HG02970 (cell line): Measurements from ENCODE around the gene TCAF1.
"Not testable (repeated sequence)": the region's sequence is repeated elsewhere in the genome, so short reads cannot be mapped to it uniquely, and the experiment has no call there.

Experiments used
- ATAC-seq: cut with Tn5 transposase; IDR thresholded peaks from one replicate; pipeline ENCODE4 v1.9.1; 2021; ENCODE audit warnings: mild to moderate bottlenecking, moderate library complexity, moderate number of reproducible peaks; ENCODE audit not compliant: unreplicated experiment, low FRiP score

TCAF1 gene

DNA sequence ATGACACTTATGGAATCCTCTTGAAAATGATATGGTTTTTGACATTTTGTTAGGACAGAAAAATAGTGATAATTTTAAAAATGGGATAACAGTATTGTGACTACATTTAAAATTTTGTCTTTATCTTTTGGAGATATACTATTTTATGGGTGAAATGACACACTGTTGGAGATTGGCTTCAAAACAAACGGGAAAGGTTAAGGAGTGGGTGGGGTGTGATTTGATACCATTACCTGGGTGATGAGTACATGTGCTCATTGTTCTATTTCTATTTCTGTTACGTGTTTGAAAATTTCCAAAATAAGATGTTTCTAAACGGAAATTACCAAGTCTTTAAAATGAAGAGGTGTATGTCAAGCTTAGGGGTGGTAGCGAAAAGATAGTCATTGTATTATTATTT is 28.7 kb downstream of the TCAF1 start:
- not testable (repeated sequence) for ATAC-seq

DNA sequence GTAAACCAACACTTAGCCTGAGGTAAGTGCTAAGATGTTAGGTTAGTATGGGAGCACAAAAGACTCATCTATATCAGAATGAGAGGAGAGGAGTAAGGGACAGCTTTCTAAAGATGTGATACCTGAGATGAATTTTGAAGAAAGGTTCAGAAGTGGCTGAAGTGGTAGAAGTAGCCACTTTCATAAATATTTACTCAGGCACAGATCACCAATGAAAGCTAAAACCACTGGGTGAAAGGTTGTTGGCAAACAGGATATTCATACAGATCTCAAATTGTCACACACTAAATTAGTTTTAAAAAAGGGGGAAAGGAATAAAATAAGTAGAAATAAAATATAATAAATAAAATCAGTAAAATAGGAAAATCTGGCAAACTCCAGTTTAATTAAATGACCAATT is 30.4 kb downstream of the TCAF1 start:
- ATAC-seq: not testable (repeated sequence)

DNA sequence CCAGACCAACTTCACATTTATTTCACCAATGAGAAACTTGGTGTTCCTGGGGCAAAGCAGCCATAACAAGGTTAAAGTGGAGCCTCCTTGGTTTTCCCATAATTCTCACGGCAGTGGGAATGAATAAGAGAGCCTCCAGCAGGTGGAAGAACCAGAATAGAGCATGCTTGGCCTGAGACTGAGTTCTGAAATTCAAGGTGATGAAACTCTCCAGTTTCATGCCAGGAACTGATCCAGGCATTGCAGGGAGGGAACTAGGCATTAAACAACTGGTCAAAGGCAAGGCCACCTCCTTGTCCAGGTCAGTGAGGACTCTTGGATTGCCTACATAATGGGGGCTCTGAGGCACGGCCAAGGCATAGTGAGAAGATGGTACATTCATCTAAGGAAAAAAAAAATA is 44.0 kb downstream of the TCAF1 start:
- ATAC-seq: not testable (repeated sequence)

DNA sequence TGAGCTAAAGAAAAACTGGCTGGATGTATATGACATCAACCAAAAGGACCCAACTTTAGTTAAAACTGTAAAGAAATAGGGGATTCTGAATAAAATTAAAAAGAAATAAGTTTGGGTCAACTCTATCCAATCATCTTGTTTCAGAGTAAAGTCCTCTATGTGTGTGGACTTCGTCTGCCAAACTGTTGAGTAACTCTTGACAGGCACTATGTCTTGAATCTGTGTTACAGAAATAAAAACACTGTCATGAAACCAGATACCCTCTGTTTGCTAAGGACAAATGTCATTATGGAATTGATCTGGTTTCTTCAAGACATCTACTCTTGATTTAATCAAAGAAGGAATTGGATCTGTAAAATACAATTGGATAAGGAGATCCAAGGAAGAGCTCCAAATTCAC is 46.5 kb downstream of the TCAF1 start:
- not testable (repeated sequence) for ATAC-seq

DNA sequence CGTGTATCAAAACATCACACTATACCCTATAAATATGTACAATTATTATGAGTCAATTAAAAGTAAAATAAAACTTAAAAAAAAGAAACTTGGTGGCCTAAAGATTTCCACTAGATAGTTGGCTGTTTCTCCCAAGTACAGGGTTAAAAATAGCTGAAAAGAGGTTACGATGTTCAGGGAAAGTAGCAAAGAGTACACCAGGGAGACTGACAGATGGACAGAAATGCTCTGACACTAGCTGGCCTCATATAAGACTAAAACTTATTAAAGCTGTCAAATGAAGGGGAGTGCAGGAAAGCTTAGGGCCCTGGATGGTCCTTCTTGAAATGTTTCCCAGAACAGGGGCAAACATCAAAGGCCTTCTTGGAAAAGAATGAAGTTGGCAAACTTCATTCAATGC is 51.3 kb downstream of the TCAF1 start:
- ATAC-seq: no peak

DNA sequence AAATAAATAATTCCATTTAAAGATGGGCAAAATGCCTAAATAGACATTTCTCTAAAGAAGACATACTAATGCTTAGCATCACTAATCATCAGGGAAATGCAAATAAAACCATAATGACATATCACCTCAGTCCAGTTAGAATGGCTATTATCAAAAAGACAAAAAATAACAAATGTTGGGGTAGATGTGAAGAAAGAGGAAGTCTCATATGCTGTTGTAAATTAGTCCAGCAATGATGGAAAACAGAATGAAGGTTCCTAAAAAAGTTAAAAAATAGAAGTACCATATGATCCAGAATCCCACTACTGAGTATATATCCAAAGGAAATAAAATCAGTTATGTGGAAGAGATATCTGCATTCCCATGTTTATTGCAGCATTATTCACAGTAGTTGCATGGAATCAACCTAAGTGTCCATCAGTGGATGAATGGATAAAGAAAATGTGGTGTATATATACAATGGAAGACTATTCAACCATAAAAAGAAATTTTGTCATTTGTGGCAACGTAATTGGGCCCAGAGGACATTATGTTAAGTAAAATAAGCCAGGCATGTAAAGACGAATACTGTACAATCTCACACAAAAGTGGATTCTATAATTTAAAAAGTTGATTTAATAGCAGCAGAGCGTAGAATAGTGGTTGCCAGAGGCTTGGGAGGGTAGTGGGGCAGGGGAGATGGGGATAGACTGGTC is 52.0 kb downstream of the TCAF1 start:
- no peak for ATAC-seq

DNA sequence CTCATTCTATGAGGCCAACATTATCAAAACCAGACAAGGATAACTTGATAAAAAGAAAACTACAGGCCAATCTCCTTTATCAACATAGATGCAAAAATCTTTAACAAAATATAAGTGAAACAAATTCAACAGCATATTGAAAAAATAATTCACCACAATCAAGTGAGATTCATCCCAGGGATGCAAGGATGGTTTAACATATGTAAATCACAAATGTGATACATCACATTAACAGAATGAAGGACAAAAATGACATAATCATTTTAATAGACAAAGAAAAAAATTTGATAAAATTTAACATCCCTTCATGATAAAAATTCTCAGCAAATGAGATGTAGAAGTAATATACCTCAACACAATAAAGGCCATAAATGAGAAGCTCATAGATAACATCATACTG is 53.8 kb downstream of the TCAF1 start:
- no peak for ATAC-seq

DNA sequence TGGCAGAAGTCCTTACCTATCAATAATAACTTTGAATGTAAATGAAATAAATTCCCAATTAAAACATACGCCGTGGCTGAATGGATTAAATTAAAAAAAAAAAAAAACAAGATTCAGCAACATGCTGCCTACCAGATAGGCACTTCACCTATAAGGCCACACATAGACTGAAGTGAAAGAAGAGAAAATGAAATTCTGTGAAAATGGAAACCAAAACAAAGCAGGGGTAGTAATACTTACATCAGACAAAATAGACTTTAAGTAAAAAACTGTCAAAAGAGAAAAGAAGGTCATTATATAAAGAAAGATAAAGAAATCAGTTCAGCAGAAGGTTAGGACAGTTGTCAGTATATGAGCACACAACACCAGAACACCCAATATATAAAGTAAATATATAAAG is 55.3 kb downstream of the TCAF1 start:
- ATAC-seq: no peak

DNA sequence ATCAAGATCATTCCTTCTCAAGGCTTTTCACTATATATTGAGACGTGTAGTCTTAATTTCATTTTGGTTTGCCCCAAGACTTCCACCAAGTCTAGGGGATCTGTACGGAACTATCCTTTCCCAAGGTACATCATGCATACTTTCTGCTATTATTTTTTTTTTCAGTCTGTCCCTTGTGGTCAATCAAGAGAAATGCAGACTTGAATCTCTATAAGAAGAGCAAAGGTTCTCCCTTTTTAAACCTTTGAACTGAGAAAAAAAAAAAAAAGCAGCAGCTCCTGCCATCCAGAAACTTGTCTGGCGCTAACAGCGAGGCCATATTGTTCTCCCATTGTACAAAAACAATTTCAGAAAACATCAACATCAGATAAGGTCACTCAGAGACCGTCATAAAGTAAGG is 60.3 kb downstream of the TCAF1 start:
- not testable (repeated sequence) for ATAC-seq

DNA sequence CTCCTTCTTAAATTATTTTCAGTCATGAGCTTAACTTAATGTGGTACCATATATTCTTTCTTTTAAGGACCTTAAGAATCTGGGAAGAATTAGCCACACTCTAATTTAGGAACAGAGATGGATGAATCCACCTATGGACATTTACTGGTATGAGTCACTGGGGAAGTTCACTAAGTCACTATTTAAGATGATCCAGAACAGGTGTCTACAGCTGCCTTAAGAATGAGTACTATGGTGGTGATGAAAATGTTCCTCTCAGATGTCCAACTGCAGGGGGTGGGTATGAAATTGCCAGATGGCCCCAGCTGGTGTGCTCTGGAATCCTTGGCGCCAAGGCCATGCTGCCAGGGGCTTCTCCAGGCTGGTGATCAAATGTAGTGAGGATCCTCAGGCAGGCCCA is 61.9 kb downstream of the TCAF1 start:
- ATAC-seq: not testable (repeated sequence)

DNA sequence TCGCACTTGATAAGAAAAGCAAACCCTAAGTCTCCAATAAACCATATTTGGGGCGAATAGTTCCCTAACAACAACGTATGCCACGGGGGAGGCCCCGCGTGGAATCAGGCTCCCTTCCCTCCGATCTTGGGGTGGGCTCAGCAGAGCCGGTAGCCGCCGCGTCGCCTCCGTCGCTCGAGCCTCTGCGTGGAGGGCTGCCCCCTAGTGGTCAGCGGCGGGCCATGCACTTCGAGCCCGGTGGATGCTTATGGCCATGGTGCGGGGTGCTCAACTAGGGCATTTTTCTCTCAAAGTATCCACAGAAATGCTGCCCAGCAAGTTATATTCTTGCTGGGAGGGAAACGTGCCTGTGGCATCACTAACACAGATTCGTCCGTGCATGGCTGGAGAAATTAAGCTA is 64.8 kb downstream of the TCAF1 start:
- ATAC-seq: peak; percentile 66

DNA sequence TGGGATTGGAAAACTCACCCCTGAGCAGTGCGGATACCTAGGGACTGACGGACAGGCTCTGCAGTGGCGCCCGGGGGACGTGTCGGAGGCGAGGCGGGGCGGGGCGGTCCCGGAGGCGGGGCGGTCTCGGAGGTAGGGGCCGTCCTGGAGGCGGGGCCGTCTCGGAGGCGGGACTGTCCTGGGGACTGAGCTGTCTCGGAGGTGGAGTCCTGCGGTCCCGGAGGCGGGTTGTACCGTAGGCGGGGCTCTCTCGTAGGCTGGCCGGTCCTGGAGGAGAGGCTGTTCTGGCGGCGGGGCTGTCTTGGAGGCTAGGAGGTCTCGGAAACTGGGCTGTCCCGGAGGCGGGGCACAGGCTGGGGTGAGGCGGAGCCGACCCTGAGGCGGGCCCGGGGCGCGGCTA is 65.4 kb downstream of the TCAF1 start:
- ATAC-seq: peak; percentile 91

DNA sequence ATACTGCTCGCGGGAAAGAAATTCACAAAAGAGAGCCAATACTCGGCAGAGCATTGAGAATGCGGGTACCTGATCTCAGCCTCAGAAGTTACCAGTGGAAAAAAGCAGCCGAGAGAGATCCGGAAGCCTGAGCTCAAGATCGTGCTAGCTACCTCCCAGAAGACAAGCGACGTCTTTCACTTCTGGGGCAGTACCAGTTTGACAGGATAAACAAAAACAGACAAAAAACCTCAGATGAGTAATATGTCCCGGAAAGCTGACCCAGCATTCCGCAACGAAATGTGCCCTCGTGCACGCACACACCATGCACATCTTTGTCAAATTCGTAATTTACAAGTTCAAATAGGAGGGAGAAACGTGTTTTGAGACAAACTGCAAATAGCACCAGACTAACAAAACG is 65.9 kb downstream of the TCAF1 start:
- ATAC-seq: peak; percentile 28

DNA sequence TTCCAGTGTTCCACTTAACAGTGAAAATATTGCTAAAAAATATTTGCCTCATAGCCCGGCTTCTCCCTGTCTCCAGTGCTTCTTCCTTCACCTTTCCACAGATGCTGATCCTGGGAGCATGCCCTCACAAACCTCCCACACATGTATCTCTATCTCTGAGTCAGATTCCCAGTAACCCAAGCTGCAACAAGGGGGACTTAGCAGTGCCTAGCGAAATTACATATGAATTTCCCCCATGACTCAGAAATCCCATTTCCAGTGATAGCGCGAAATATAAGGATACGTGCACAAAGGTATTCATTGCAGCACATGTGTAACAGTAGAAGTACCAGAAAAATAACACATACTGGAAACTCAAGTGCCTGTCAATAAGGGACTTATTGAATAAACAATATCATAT is 75.4 kb downstream of the TCAF1 start:
- ATAC-seq: not testable (repeated sequence)

DNA sequence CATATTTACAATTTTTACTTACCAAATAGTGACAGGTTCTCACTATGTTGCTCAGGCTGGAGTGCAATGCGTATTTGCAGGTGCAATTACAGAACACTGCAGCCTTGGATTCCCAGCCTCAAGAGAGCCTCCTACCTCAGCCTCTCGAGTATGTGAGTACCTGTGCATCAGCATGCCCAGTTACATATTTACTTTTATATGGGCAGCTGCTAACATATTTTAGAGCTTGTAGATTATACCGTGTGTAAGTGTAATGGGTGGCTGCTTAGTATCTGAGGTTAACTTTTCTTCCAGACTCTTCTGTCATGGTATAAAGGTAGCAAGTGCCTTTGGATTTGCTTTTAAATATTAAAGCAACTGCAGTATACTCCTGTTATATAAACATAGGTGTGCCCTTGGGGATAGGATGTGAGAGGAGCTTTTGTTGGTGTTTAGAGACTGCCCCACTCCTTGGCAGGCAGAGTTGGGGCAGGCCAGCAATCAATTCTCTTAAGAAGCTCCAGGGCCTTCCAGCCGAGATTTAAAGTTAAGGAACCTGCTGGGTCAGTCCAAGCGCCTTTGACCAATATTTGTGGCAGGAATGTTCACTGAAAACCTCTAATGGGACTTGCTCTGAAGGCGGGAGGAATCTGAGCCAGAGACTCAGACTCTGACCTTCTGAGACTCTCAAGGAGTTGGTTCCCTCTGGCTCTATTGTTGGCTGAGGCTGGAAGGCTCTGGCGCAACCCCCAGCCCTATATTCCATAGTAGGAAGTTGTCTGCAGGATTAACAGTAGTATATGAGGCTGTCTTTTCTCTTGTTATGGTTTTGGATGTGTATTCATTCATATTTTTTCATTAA is 77.5 kb downstream of the TCAF1 start:
- not testable (repeated sequence) for ATAC-seq

DNA sequence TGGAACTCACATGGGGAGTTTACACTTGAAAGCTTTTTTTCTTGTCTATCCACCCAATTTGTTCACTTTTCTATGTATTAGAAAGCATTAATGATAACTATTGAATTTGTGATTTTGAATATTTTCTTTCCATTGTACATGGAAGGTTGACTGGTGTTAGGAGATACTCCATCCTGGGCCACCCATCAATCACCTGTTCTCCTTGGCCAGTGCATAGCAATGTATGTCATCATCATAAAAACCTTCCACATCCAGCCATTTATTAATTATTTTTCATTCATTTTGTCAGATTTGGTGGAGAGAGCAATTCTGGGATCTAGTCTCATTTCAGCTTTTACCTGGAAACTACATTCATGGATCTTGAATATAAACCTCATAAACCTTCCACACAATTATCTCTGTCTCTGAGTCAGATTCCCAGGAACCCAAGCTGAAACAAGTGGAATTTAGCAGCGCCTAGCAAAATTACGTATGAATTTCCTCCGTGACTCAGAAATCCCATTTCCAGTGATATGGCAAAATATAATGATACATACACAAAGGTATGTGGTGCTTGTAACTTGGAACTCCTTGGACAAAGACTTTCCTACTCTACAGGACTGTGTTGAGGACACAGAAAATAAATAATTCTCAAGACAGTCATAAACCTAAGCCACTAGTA is 78.2 kb downstream of the TCAF1 start:
- ATAC-seq: not testable (repeated sequence)

DNA sequence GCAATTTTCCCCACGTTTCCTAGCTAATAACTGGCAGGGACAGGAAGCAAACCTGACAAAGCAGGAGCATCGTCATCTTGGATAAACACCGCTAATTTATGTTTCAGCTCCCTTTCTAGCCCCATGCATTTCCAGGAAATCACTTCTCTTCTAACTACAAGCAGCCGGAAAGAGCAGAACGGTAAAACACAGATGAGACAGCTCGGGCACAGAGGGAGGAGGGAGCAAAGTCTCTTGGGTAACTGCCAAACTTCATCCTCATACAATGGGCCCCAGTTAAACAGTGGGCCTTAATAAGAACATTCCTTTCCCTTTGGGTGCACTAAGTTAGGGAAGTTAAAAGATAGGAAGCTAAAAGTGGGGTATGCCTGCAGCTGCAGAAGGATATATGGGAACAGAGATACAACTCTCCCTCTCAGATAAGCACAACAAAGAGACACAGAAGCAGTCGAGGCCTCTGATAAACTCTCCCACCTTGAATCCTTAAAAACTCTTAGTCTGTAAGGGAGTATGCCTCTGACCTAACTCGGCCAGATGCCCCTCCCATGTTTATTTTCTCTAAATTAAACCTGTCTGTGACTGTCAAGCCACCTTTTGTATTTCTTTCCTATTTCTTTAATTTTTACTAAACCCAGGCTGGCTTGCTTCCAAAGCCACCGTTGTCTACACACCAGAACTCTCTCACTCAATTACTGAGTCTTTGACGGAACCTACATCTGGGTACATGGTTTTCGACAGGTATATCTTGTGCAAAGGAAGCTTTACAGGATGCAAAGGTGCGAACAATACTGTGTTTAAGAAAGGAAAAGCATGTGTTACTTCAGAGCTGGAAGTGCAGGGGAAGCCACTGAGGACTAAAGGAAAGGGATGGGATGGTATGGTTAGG is 80.3 kb downstream of the TCAF1 start:
- not testable (repeated sequence) for ATAC-seq

DNA sequence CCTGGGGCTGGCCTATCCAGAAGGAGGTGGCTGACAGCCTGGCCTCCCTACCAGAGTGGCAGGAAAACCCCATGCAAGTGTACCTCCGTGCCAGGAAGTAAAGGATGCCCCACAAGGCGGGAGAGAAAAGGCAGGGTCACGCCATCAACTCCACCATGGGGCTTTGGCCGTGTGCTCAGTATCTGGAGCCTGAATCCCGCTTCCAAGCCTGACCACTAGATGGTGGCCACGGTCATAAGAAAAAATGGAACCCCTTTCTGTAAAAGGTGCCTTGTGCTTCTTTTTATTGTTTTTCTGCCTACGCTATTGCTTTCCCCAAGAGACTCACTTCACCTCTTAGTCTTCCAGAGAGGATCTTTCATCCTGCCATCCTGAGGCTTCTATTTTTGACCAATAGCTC is 84.1 kb downstream of the TCAF1 start:
- peak; percentile 63 for ATAC-seq

DNA sequence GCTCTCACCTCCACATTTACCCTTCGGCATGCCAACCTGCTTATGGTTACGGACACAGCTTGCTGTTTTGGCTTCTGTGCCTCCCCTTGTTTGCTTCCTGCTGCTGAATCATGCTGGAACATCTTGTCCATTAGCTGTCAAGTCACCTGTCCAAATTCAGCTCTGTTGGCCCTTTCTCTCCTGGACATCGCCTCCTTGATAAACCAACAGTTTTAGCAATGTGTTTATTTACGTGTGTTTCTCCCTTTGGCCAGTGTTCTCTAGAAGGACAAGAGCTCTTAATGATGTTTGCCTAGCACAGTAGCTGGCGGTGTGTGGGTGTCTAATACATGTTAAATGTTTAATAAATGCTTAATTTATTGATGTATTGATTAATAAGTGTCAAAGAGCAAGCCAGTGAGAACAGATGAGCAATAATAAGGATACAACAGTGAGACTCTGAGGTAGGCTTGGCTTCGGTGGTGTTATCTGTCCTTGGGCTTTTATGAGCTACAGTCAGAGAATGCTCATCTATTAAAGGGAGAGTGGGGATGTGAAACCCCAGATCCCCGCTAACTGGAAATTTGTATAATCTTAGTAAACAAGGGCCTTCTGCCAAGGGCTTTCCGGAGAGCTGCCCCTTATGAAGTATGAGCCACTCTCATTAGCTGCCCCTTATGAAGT is 85.4 kb downstream of the TCAF1 start:
- ATAC-seq: not testable (repeated sequence)

DNA sequence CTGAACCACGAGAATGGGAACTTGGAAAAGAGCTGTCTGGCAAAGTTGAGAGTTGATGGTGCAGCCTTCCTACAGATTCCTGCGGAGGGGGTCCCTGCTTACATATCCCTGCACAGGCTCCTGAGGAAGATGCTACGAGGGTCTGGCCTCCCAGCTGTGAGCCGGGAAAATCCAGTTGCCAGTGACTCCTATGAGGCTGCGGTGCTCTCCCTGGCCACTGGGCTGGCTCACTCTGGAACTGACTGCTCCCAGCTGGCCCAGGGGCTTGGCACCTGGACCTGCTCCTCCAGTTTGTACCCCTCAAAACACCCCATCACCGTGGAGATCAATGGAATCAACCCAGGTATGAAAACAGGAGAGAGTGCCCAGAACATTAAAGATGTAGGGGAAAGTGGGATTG is 91.3 kb downstream of the TCAF1 start:
- not testable (repeated sequence) for ATAC-seq
